ENCODE data around the gene AOPEP.

Gene AOPEP

GRCh38 chr9:95040106-95040505 is 313.6 kb downstream of the AOPEP start:
- Histone ChIP-seq H3K36me3 (replicated peaks; ENCODE audit: insufficient read depth, low read length) (no peaks in the 10 kb centered on the region), H3K27ac (ENCODE audit: low read length) (no peak overlapping the region), H3K9ac (ENCODE audit: low read length) (no peak overlapping the region), H3K4me2 (ENCODE audit: low read depth, low read length) (no peak overlapping the region), H3K27me3 (replicated peaks; ENCODE audit: insufficient read depth, low read length) (no peaks in the 10 kb centered on the region), H3K4me3 (ENCODE audit: low read length) (no peak overlapping the region), H4K20me1 (ENCODE audit: insufficient read depth, low read length) (no peaks in the 10 kb centered on the region), H2AFZ (ENCODE audit: low read length) (no peak overlapping the region), H3K9me3 (replicated peaks; ENCODE audit: insufficient read depth, low read length) (no peaks in the 10 kb centered on the region), H3K4me1 (ENCODE audit: low read length) (peaks cover 14% of the 10 kb centered on the region), H3K9me2 (replicated peaks; ENCODE audit: insufficient read depth, low read length) (no peaks in the 10 kb centered on the region), H3K79me2 (ENCODE audit: low read length) (no peaks in the 10 kb centered on the region), H3F3A (ENCODE audit: insufficient read depth, low read length) (no peaks in the 10 kb centered on the region; the same call in none of the 2 replicates)
- DNase-seq: no peak
- TF ChIP-seq EZH2 (optimal IDR thresholded peaks at IDR 0.05; ENCODE audit: low read depth, low read length) (no peak), EZH2phosphoT487 (IDR thresholded peaks at IDR 0.05; ENCODE audit: low read length) (no peak), CTCF (IDR thresholded peaks at IDR 0.05; ENCODE audit: low read length) (no peak)

- Histone ChIP-seq H3K27ac (ENCODE audit: low read length) (no peak overlapping the region), H3K79me2 (ENCODE audit: low read length) (no peaks in the 10 kb centered on the region), H3K27me3 (replicated peaks; ENCODE audit: insufficient read depth, low read length) (no peaks in the 10 kb centered on the region), H3K4me2 (ENCODE audit: low read depth, low read length) (no peak overlapping the region), H2AFZ (ENCODE audit: low read length) (no peak overlapping the region), H4K20me1 (ENCODE audit: insufficient read depth, low read length) (no peaks in the 10 kb centered on the region), H3F3A (ENCODE audit: insufficient read depth, low read length) (peaks cover 10% of the 10 kb centered on the region), H3K9me3 (replicated peaks; ENCODE audit: insufficient read depth, low read length) (no peaks in the 10 kb centered on the region), H3K4me1 (ENCODE audit: low read length) (peaks cover 2% of the 10 kb centered on the region), H3K4me3 (ENCODE audit: low read length) (no peak overlapping the region), H3K36me3 (replicated peaks; ENCODE audit: insufficient read depth, low read length) (no peaks in the 10 kb centered on the region), H3K9ac (ENCODE audit: low read length) (no peak overlapping the region), H3K9me2 (replicated peaks; ENCODE audit: insufficient read depth, low read length) (no peaks in the 10 kb centered on the region)
- DNase-seq: no peak
- TF ChIP-seq EZH2 (optimal IDR thresholded peaks at IDR 0.05; ENCODE audit: low read depth, low read length) (no peak), CTCF (IDR thresholded peaks at IDR 0.05; ENCODE audit: low read length) (no peak), EZH2phosphoT487 (IDR thresholded peaks at IDR 0.05; ENCODE audit: low read length) (no peak)
These were observed 317.3 kb downstream of the AOPEP start for GRCh38 chr9:95043826-95044225.

DNA sequence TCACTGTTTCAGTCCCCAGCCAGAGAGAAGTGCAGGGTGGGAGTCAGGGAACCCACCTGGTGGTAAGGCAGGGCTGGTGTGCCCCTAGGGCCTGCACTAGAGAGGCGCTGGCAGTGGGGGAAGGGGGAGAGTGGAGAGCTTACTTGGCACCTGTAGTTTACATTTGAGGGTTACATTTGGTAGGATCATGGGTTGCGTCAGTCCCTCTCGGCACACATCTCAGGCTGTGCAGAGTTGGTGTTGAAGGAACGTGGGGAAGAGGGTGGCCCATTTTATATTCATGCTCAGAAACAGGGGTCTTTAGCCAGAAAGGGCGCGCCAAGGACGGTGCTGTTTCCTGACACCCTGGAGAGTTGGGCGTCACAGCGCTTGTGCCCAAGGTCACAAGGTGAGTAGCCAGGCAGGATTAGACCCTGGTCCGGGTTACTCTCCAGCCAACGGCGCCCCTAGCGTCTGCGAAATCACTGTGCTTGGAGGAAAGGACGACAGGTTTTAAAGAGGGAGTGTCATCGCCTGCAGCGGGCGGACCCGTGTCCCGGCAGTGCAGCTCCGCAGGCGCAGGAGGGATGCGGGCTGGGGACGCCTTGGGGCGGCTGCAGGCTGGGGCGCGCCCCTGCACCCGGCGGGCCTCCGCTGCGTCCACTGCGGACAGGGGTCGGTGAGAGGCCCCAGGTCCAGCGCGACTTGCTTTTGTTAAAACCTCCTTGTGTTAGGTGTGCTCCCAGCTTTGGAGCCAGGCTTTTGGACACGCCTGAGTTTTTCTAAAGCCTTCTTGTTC is 318.4 kb downstream of the AOPEP start:
- Histone ChIP-seq H3K9me3 (replicated peaks; ENCODE audit: insufficient read depth, low read length) (no peaks in the 10 kb centered on the region), H3K9ac (ENCODE audit: low read length) (no peak overlapping the region), H2AFZ (ENCODE audit: low read length) (no peak overlapping the region), H3K4me2 (ENCODE audit: low read depth, low read length) (no peak overlapping the region), H3K27me3 (replicated peaks; ENCODE audit: insufficient read depth, low read length) (no peaks in the 10 kb centered on the region), H3F3A (ENCODE audit: insufficient read depth, low read length) (peaks cover 10% of the 10 kb centered on the region), H3K4me1 (ENCODE audit: low read length) (no peaks in the 10 kb centered on the region; the same call in 1 of the 2 replicates), H3K36me3 (replicated peaks; ENCODE audit: insufficient read depth, low read length) (no peaks in the 10 kb centered on the region), H3K4me3 (ENCODE audit: low read length) (no peak overlapping the region), H3K9me2 (replicated peaks; ENCODE audit: insufficient read depth, low read length) (no peaks in the 10 kb centered on the region), H4K20me1 (ENCODE audit: insufficient read depth, low read length) (no peaks in the 10 kb centered on the region), H3K27ac (ENCODE audit: low read length) (no peak overlapping the region), H3K79me2 (ENCODE audit: low read length) (no peaks in the 10 kb centered on the region)
- no peak for DNase-seq
- no peak for TF ChIP-seq CTCF (IDR thresholded peaks at IDR 0.05; ENCODE audit: low read length)
- no peak for TF ChIP-seq EZH2 (optimal IDR thresholded peaks at IDR 0.05; ENCODE audit: low read depth, low read length)
- TF ChIP-seq EZH2phosphoT487 (IDR thresholded peaks at IDR 0.05; ENCODE audit: low read length): no peak

All from MM.1S (cell line).